ENCODE results near the gene STT3B.
A peak's percentile ranks its signal among the peaks of the same experiment; 100 is the strongest.
"Not testable (repeated sequence)": the region's sequence is repeated elsewhere in the genome, so short reads cannot be mapped to it uniquely, and the experiment has no call there.

STT3B gene

DNA sequence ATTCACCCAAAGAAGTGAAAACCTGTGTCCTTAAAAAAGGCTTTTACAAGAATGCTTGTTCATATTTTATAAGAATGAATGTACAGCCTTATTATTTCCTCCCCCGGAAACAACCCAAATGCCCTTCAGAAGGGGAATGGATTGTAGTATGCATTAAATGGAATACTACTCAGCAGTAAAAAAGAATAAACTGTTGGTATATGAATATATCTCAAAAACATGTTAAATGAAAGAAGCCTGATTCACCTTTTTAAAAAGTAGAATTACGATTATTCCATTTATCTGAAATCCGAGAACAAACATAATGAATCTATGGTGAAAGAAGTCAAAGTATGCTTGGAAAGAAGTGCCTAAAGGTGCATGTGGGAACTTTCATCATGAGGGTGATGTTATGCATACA lies 20.5 kb downstream of the STT3B start:
- no peak for DNase-seq

DNA sequence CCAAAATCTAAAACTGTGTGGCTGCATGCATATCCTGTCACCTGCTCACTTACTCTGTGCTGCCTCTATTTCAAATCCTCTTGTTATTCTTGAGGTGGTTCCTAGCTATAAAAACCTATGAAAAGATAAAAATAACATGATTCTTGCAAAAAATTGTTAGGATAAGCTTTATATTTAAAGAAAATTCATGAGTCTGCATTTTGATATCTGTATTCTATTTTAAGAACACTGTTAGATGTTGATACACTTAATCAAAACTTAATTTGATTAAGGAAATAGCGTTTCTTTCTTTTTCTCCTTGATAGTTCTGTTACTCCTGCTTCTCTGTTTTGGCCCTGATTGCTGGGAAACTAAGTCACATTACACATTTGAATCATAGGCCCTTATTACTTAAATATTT lies 22.5 kb downstream of the STT3B start:
- DNase-seq: no peak

- no peak for DNase-seq
Measured at GRCh38 chr3:31559872-31560534, 27.3 kb downstream of the STT3B start.

DNA sequence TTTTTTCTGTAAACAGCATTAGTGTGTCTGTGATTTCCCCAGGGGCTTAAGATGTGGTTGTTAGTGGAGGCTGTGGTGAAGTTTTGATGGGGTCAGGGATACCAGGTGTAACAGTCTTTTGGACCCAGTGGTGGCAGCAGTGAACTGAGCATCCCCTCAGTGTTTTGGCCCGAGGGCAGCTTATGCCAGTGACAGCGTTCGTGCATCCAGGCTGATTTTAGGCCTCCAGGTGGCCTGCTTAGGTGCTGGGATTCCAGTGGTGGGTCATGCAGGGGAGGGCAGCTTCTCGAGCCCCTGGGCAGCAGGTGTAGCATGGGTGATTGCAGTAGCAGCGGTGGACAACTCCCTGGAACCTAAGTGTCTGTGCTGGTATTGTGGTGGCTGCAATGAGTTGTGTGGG lies 29.2 kb downstream of the STT3B start:
- DNase-seq: no peak

DNA sequence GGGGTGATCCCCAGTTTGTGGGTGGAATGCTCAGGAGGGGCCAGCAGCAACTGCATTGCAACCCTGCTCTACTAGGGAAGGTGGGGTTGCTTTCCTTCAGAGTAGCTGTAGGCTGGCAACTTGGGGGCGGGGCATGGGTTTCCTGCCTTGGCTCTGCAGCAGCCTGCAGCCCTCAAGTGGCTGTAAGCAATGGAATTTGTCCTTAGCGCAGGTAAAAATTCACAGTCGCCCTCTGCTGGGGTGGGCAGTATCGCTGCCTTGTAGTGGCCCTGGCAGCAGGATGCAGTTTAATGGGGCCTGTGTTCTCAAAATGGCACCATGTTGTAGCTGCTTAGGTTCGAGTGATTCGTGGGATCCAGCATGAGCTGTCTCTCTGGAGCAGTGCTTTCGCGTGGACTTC lies 29.8 kb downstream of the STT3B start:
- no peak for DNase-seq

DNA sequence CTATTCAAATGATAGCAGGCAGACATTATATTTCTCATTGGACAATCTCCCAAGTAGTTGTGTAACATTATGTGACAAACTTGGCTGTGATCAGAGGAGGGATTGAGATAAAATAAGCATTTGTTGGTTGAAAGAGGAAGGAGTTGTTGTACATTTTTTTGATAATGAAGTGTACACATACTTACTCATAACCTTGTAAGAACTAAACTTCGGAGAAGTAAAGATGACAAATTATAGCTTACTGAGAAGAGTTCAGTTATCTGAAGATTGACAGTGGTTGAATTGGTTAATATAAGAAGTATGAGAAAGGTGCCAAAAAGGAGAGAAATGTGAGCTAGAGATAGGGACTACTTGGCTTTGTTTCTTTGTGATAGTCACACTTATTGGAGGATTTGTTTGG lies 32.6 kb downstream of the STT3B start:
- peak in 1 of 2 donors; percentile 26 for DNase-seq

- DNase-seq: no peak
Measured at GRCh38 chr3:31567036-31567435, 34.3 kb downstream of the STT3B start.

DNA sequence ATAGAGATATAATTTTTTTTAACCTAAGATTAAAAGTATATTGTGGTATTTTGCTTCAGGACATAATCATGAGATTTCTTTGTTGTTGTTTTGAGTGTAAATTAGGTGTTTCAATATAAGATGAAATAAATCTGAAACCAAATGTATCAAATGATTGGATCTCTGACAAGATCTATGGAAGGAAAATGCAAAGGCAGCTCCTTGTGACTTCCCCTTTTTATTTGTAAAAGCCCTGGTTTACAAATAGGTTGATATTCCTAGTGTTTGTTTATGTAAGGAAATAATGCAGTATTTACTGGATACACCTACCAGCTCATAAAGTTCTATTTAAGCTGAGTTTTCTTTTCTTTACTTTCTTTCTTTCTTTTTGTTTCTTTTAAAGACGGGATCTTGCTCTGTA lies 35.9 kb downstream of the STT3B start:
- no peak for DNase-seq

GRCh38 chr3:31571325-31571724 lies 38.6 kb downstream of the STT3B start:
- DNase-seq: no peak

GRCh38 chr3:31572236-31573004 lies 39.7 kb downstream of the STT3B start:
- DNase-seq: no peak

DNA sequence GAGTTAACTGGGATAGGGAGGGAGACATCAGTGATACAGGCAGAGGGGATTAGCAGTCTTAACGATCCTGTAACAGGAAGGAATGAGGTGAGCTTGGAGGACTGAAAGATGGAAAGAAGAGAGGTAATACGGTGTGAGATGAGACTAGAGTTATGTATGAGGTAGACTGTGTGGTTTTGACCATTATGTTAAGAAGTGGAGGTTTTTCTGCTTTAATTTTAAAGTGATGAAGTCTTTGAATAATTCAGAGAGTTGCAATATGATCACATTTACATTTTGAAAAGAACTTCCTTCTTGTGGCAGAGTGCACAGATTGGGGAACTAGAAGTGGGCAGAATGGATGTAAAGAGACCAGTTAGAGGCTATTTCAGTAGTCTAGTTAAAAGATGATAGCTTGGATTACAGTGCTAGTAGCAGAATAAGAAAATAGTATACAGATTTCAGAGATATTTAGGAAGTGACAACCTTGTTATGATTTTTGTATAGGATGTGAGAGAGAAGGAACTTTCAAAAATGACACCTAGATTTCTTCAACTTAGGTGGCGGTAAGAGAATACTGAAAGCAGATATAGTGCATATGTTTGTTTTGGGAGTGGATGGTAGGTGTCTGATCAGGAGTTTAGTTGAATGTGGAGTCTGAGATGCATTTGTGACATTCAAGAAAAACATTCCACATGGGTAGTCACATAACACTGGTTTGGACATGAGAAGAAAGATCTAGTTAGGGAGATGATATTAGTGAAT lies 40.5 kb downstream of the STT3B start:
- DNase-seq: peak in 1 of 2 donors; percentile 57

DNA sequence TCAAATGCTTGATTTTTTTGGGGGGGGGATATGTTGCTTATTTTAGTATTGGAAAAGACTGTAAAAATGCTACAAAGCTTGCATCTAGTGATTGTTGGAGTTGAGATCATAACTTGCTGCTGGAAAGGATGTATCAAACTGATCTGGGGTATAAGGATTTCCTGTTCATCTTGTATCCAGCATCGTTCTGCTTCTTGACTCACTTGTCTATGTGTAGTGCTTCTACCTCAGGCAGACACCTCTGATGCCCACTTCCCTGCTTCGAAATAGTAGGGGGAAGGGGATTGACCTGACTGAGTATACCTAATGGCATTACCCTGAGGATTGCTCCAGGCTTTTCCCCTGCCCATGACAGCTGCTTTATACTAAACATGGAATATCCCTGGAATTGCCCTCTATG lies 42.7 kb downstream of the STT3B start:
- DNase-seq: peak in 1 of 2 donors; percentile 68

DNA sequence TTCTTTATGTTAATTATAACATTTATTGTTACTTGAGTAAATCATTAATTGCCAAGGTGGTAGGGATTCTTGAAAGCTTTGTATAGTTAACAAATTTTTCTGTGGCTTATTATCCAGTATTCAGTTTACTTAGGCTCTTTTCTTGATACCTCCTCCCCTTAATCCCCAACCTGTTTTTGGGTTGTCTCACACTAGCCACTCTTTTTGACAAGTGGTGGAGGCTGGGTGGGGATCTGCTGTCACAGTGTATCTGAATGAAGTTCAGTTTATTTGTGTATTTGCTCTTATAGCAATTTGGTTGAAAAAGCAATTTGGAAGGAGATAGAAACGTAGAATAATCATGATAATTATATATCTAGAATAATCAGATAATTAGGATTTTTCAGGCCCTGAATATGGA lies 43.8 kb downstream of the STT3B start:
- no peak for DNase-seq

DNA sequence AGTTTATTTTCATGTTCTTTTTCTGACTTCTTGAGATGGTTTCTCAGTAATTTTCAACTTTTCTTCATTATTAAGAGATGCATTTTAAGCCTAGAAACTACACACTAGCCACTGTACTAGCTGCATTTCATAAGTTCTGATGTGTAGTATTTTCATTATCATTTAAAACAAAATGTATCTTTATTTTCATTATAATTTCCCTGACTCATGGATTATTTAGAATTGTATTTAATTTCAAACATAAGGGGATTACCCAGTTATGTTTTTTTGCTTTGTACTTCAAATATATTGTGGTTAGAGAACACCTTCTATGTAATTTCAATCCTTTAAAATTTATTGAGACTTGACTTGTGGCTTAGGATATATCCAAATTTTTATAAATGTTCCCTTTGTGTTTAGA lies 44.5 kb downstream of the STT3B start:
- no peak for DNase-seq

DNA sequence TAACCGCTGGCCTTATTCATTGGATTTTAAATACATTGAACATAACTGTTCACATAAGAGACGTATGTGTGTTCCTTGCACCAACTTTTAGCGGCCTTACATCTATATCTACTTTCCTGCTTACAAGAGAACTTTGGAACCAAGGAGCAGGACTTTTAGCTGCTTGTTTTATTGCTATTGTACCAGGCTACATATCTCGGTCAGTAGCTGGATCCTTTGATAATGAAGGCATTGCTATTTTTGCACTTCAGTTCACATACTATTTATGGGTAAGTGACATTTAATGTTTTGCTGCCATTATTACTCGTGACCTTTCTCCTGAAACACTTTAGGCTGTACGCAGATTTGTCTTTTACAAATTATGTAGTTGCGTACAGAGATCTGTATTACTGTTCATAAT lies 47.1 kb downstream of the STT3B start:
- DNase-seq: no peak

GRCh38 chr3:31580645-31581044 lies 47.9 kb downstream of the STT3B start:
- no peak for DNase-seq

GRCh38 chr3:31581660-31582059 lies 48.9 kb downstream of the STT3B start:
- DNase-seq: no peak

DNA sequence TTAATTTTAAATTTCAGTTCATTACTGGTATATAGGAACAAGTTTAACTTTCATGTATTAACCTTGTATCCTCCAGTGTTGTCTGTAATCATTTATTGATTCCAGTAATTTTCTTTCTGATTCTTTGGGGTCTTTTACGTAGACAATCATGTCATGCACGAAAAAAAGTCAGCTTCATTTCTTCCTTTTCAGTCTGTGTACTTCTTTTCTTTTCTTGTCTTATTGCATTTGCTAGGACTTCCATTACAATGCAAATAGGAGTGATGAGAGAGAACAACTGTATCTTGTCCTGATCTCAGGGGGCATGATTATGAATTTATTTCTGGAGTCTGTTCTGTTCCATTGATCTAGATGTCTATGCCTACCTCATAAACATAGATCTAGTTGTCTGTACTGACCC lies 56.5 kb downstream of the STT3B start:
- no peak for DNase-seq

- DNase-seq: no peak
Measured at GRCh38 chr3:31590650-31591049, 57.9 kb downstream of the STT3B start.

DNA sequence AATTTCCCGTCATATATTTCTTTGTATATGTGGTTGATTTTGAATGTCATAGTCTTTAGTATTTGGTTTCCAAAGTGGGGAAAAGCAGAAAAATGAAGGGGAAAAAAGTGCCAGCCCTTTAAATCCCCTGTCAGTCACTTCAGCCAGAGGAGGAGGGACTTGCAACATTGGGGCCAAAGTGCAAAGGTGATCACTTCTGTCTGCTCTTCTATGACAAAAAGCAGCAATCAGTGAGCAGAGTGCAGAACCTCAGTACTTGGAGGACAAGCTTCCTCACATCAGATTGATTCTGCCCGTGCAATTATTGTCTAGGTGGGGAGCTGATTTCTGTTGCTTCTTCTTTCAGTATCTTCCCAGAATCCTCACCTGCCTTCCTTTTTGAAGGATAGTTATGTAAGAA lies 60.0 kb downstream of the STT3B start:
- no peak for DNase-seq

DNA sequence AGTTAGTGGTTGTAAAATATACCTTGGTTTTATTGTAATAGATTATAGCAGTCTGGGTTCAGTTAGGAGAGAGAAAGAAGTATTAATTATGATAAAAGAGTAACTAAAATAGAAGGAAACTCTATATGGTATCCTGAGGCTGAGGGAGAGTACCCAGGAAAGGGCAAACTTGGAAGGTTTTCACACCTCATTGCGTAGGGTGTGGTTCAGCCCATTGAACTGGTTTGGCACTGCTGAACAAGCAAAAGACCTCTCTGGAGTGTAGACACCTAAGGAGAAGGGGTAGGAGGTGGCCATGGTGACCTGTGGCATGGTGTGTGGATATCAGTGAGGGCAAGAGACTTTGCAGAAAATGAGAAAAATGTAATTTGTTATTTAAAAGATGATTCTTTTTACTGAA lies 63.5 kb downstream of the STT3B start:
- no peak for DNase-seq

DNA sequence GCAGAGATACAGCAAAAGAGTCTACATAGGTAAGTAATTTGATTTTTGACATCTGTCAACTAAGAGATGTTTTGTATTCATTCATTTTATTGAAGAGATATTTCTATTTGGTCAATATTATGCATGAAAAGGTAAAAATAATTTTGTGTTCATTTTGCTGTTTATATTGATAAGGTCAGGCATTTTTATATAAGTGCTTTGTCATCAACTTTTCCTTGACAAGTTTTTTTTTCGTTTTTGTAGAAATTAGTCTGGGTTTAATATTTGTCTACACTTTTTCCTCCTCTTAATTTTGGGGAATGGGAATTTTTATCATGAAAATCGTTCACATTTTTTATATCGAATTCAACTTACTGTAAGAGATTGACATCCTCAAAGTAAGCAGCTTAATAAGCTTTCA lies 67.7 kb downstream of the STT3B start:
- DNase-seq: no peak

DNA sequence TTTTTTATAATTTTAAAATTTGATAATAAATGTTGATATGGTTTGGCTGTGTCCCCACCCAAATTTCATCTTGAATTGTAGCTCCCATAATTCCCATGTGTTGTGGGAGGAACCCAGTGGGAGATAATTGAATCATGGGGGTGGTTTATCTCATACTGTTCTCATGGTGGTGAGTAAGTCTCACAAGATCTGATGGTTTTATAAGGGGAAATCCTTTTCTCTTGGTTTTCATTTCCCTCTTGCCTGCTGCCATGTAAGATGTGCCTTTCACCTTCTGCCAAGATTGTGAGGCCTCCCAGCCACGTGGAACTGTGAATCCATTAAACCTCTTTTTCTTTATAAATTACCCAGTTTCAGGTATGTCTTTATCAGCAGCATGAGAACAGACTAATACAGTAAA lies 72.6 kb downstream of the STT3B start:
- DNase-seq: not testable (repeated sequence)

DNA sequence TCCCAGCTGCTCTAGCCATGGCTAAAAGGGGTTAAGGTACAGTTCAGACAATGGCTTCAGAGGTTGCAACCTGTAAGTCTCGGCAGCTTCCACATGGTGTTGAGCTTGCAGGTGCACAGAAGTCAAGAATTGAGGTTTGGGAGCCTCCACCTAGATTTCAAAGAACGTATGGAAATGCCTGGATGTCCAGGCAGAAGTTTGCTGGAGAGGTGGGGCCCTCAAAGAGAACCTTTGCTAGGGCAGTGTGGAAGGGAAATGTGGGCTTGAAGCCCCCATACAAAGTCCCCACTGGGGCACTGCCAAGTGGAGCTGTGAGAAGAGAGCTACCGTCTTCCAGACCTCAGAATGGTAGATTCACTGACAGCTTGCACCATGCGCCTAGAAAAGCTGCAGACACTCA lies 73.7 kb downstream of the STT3B start:
- no peak for DNase-seq
